SK-N-MC (cell line): ENCODE data around the gene PABPN1L.

Experiments used
- EZH2 ChIP-seq: fragments of 200-600 bp; sonication (generic); IDR thresholded peaks from one replicate; pipeline ENCODE4 v1.6.1; 2017; ENCODE audit warnings: antibody characterized with exemption
- FOXP2 ChIP-seq: optimal IDR thresholded peaks from 2 replicates; pipeline ENCODE3; 2011; ENCODE audit warnings: mild to moderate bottlenecking, moderate library complexity; ENCODE audit not compliant: insufficient read depth; ENCODE audit errors: extremely low read length, control extremely low read depth

DNA sequence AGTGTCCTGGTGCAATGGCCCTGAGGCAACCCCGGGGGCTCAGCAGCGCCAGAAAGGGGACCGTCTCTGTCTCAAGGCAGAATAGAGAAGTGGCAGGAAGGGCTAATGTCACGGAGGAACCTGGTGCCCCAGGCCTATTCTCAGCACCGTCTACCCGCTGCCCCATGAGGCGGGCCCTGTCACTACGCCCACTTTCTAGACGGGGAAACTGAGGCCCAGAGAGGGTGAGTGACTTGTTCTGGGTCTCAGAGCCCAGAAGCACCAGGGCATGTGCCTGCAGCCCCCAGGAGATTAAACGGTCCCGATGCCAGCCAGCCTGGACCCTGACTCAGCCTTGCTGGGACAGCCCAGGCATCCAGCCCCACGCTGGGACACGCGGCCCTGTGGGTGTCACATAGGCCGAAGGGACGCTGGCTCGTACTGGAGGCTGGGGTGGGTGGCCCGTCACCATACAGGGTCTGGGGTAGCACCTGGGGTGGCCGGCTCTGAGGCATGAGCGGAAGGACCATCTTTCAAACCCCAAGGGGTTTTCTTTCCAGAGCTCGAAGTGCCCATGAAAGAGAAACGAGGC lies 40.2 kb upstream of the PABPN1L start:
- TF ChIP-seq EZH2 (no peak), FOXP2 (no peak)
